K562 (cell line): ENCODE data around the gene UBE2D2. TPM values are rescaled to one million over a fixed set of nuclear protein-coding genes. Genes with fewer than 3 reads are reported as not detected.
A peak's percentile ranks its signal among the peaks of the same experiment; 100 is the strongest.

Source experiments
- FOXA3 ChIP-seq, 2 experiments: fragments of 450-650 bp in 1 of 2; sonication (generic) in 1 of 2; formaldehyde crosslinking; IDR thresholded peaks in 1 of 2; conservative IDR thresholded peaks in 1 of 2; 2 replicates each; pipeline versions ENCODE4 v1.4.0 to v1.8.0; 2020 to 2022; ENCODE audit warnings: mild to moderate bottlenecking in 2 of 2, missing genetic modification reagents in 1 of 2
- HDAC3 ChIP-seq: fragments of 450-650 bp; IDR thresholded peaks from 2 replicates; pipeline ENCODE4 v1.6.1; 2018; ENCODE audit warnings: borderline replicate concordance, mild to moderate bottlenecking, moderate library complexity; ENCODE audit not compliant: partially characterized antibody
- HMG20B ChIP-seq: fragments of 250-450 bp; sonication (Bioruptor Pico); IDR thresholded peaks from 2 replicates; pipeline ENCODE4 v1.5.0; 2021; ENCODE audit warnings: mild to moderate bottlenecking
- LCOR ChIP-seq: sonication (generic); formaldehyde crosslinking; IDR thresholded peaks from 2 replicates; pipeline ENCODE4 v1.8.0; 2022; ENCODE audit warnings: mild to moderate bottlenecking, missing genetic modification reagents
- NBN ChIP-seq: fragments of 450-650 bp; IDR thresholded peaks from 2 replicates; pipeline ENCODE4 v1.6.1; 2016; ENCODE audit warnings: low read depth, mild to moderate bottlenecking
- PHF21A ChIP-seq: fragments of 450-650 bp; IDR thresholded peaks from 2 replicates; pipeline ENCODE4 v1.6.1; 2017; ENCODE audit warnings: low read depth, borderline replicate concordance
- RB1 ChIP-seq: fragments of 450-650 bp; IDR thresholded peaks from 2 replicates; pipeline ENCODE4 v1.6.1; 2017; ENCODE audit warnings: low read depth, mild to moderate bottlenecking
- RNF2 ChIP-seq: sonication (generic); IDR thresholded peaks from 2 replicates; pipeline ENCODE4 v1.6.1; 2016
- SAFB2 ChIP-seq: fragments of 200-400 bp; formaldehyde crosslinking; IDR thresholded peaks from 2 replicates; pipeline ENCODE4 v1.6.1; 2018; ENCODE audit warnings: borderline replicate concordance, low read length, low read depth, moderate library complexity; ENCODE audit not compliant: severe bottlenecking
- TSC22D4 ChIP-seq: fragments of 450-650 bp; IDR thresholded peaks from 2 replicates; pipeline ENCODE4 v1.6.1; 2016; ENCODE audit warnings: missing genetic modification characterization, missing biosample characterization, control low read depth
- ZBTB1 ChIP-seq: sonication (generic); formaldehyde crosslinking; IDR thresholded peaks from 2 replicates; pipeline ENCODE4 v1.8.1; 2023; ENCODE audit warnings: missing genetic modification reagents, low read depth, mild to moderate bottlenecking, borderline replicate concordance
- ZBTB7A ChIP-seq: IDR thresholded peaks from 2 replicates; pipeline ENCODE4 v1.6.1; 2011; ENCODE audit warnings: low read depth, mild to moderate bottlenecking, low read length, moderate library complexity, borderline replicate concordance; ENCODE audit not compliant: control insufficient read depth
- ZEB2 ChIP-seq: fragments of 450-650 bp; IDR thresholded peaks from 2 replicates; pipeline ENCODE4 v1.6.1; 2016
- ZNF121 ChIP-seq: sonication (generic); formaldehyde crosslinking; conservative IDR thresholded peaks from 2 replicates; pipeline ENCODE4 v1.8.0; 2022; ENCODE audit warnings: missing genetic modification reagents
- ZNF384 ChIP-seq: IDR thresholded peaks from 2 replicates; pipeline ENCODE4 v1.6.1; 2012; ENCODE audit warnings: low read depth, low read length, improper control_type of control experiment
- ZNF583 ChIP-seq: fragments of 250-450 bp; sonication (Bioruptor Pico); IDR thresholded peaks from 2 replicates; pipeline ENCODE4 v1.4.0; 2020
- polyA plus RNA-seq, 8 experiments: library from polyadenylated mRNA; depleted of rRNA in 4 of 8; stranded (reverse) in 5 of 8; unstranded in 3 of 8; fragments of >200 nt; fragmentation: Nextera tagmentation in 2 of 8; fragmentation: Illumina TruSeq in 1 of 8; extraction: Ambion mirVana in 2 of 8; extraction: Trizol in 1 of 8; gene quantifications; 2 replicates each; pipeline versions ENCODE4 v1.2.1 to v1.2.3, GENCODE V29; 2011 to 2014; ENCODE audit warnings: inconsistent platforms in 1 of 8, missing spikeins in 1 of 8
- total RNA-seq, 7 experiments: library from RNA; depleted of rRNA in 6 of 7; stranded (reverse); fragments of >200 nt in 6 of 7; fragmentation: Illumina TruSeq in 2 of 7; extraction: Trizol in 2 of 7; gene quantifications; 2 replicates each; pipeline versions ENCODE4 v1.2.1 to v1.2.3, GENCODE V29; 2011 to 2021; ENCODE audit warnings: low replicate concordance in 1 of 7
- TF ChIP-seq, protein P1 (sequence below): sonication (generic); formaldehyde crosslinking; IDR thresholded peaks from 2 replicates; pipeline ENCODE4 v1.8.0; 2022; ENCODE audit warnings: mild to moderate bottlenecking, missing genetic modification reagents
- TF ChIP-seq, protein P2 (sequence below): sonication (generic); formaldehyde crosslinking; IDR thresholded peaks from 2 replicates; pipeline ENCODE4 v1.8.0; 2022; ENCODE audit warnings: mild to moderate bottlenecking, low read depth, missing genetic modification reagents
- TF ChIP-seq, protein P3 (sequence below): fragments of 450-650 bp; formaldehyde crosslinking; IDR thresholded peaks from 2 replicates; pipeline ENCODE4 v1.4.0; 2022; ENCODE audit warnings: missing genetic modification characterization
- TF ChIP-seq, protein P4 (sequence below): IDR thresholded peaks from 3 replicates; pipeline ENCODE4 v1.6.1; 2011; ENCODE audit warnings: borderline replicate concordance, mild to moderate bottlenecking; ENCODE audit not compliant: insufficient read length, insufficient read depth
- TF ChIP-seq, protein P5 (sequence below), 2 experiments: fragments of 450-650 bp; conservative IDR thresholded peaks; 2 replicates each; pipeline ENCODE4 v1.6.1; 2017; ENCODE audit warnings: mild to moderate bottlenecking in 2 of 2, moderate library complexity in 2 of 2

UBE2D2 gene
- total and polyA plus RNA-seq, 9 of the 15 experiments (the other 6 are each of a cell fraction or from before 2014, with no cell fraction given): 53.6 to 198 (median 122) TPM

DNA sequence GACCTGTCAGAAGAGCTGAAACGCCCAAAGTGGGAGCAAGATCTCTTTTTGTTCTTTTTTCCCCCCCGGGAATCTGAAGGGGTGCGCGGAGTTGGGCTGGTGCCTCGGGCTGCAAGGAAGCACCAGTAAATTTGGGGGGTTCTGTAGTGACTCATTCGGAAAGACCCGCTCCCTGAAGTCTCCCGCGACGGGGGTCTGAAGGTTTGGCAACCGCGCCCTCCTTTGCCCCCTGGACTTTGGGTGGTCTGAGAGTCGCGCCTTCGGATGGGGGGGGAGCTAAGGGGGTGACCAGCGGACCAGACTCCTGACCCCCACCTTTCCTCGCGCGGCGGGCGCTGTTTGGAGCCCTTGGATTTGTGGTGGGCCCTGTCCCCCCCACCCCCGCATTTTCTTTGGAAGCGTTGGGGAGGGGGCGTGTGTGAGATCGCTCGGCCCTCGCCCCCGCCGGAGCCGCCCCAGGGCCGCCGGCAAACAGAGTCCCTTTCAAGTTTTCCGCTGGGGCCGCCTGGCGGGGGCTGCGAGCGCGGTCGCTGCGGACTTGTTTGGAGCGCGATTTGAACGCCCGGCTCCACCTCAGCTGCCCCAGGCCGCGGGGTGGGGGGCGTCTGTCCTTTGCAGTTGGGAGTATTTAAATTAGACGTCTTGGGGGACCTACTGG is 89.0 kb downstream of the UBE2D2 start (continued):
- TF ChIP-seq, protein P1, sequence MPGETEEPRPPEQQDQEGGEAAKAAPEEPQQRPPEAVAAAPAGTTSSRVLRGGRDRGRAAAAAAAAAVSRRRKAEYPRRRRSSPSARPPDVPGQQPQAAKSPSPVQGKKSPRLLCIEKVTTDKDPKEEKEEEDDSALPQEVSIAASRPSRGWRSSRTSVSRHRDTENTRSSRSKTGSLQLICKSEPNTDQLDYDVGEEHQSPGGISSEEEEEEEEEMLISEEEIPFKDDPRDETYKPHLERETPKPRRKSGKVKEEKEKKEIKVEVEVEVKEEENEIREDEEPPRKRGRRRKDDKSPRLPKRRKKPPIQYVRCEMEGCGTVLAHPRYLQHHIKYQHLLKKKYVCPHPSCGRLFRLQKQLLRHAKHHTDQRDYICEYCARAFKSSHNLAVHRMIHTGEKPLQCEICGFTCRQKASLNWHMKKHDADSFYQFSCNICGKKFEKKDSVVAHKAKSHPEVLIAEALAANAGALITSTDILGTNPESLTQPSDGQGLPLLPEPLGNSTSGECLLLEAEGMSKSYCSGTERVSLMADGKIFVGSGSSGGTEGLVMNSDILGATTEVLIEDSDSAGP (CRISPR knock-in tag): no peak
- TF ChIP-seq, protein P2, sequence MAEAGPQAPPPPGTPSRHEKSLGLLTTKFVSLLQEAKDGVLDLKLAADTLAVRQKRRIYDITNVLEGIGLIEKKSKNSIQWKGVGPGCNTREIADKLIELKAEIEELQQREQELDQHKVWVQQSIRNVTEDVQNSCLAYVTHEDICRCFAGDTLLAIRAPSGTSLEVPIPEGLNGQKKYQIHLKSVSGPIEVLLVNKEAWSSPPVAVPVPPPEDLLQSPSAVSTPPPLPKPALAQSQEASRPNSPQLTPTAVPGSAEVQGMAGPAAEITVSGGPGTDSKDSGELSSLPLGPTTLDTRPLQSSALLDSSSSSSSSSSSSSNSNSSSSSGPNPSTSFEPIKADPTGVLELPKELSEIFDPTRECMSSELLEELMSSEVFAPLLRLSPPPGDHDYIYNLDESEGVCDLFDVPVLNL: no peak
- TF ChIP-seq ZNF121 (CRISPR knock-in tag): no peak
- TF ChIP-seq RB1: peak; percentile 48; the same call in 1 of the 2 replicates
- TF ChIP-seq ZEB2: no peak
- no peak for TF ChIP-seq PHF21A
- TF ChIP-seq RNF2: no peak
- TF ChIP-seq ZBTB1: no peak
- TF ChIP-seq, protein P3, sequence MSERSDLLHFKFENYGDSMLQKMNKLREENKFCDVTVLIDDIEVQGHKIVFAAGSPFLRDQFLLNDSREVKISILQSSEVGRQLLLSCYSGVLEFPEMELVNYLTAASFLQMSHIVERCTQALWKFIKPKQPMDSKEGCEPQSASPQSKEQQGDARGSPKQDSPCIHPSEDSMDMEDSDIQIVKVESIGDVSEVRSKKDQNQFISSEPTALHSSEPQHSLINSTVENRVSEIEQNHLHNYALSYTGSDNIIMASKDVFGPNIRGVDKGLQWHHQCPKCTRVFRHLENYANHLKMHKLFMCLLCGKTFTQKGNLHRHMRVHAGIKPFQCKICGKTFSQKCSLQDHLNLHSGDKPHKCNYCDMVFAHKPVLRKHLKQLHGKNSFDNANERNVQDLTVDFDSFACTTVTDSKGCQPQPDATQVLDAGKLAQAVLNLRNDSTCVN (CRISPR knock-in tag): no peak
- TF ChIP-seq FOXA3 (CRISPR knock-in tag; conservative IDR thresholded peaks at IDR 0.05 in 1 of 2, IDR thresholded peaks at IDR 0.05 in 1 of 2): no peak
- TF ChIP-seq ZBTB7A: peak; percentile 94; the same call in 1 of the 2 replicates
- TF ChIP-seq, protein P4, sequence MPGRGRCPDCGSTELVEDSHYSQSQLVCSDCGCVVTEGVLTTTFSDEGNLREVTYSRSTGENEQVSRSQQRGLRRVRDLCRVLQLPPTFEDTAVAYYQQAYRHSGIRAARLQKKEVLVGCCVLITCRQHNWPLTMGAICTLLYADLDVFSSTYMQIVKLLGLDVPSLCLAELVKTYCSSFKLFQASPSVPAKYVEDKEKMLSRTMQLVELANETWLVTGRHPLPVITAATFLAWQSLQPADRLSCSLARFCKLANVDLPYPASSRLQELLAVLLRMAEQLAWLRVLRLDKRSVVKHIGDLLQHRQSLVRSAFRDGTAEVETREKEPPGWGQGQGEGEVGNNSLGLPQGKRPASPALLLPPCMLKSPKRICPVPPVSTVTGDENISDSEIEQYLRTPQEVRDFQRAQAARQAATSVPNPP: no peak
- TF ChIP-seq ZNF583 (CRISPR knock-in tag): no peak
- TF ChIP-seq TSC22D4 (tag): no peak
- TF ChIP-seq HMG20B (CRISPR knock-in tag): no peak
- no peak for TF ChIP-seq SAFB2
- no peak for TF ChIP-seq NBN
- TF ChIP-seq, protein P5, sequence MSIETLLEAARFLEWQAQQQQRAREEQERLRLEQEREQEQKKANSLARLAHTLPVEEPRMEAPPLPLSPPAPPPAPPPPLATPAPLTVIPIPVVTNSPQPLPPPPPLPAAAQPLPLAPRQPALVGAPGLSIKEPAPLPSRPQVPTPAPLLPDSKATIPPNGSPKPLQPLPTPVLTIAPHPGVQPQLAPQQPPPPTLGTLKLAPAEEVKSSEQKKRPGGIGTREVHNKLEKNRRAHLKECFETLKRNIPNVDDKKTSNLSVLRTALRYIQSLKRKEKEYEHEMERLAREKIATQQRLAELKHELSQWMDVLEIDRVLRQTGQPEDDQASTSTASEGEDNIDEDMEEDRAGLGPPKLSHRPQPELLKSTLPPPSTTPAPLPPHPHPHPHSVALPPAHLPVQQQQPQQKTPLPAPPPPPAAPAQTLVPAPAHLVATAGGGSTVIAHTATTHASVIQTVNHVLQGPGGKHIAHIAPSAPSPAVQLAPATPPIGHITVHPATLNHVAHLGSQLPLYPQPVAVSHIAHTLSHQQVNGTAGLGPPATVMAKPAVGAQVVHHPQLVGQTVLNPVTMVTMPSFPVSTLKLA (conservative IDR thresholded peaks at IDR 0.05): no peak
- TF ChIP-seq ZNF384: no peak
- 0 out of 2 replicates have a peak, but pooled peaks have one; percentile 27 for TF ChIP-seq LCOR (CRISPR knock-in tag)
- TF ChIP-seq HDAC3: no peak
